IgD-negative memory B cell (primary cell): ENCODE data around the gene BEGAIN. TPM values are rescaled to one million over a fixed set of nuclear protein-coding genes. Genes with fewer than 3 reads are reported as not detected.
A peak's percentile ranks its signal among the peaks of the same experiment; 100 is the strongest.
"Not testable (repeated sequence)": the region's sequence is repeated elsewhere in the genome, so short reads cannot be mapped to it uniquely, and the experiment has no call there.

Source experiments
- H3K27ac Mint-ChIP-seq, 3 donors: one replicate each; pipeline ENCODE4 v1.8.0; 2020 to 2022; ENCODE audit warnings: mild to moderate bottlenecking in 3 of 3, mixed read lengths in 3 of 3, moderate library complexity in 1 of 3
- H3K27me3 Mint-ChIP-seq: one replicate; pipeline ENCODE4 v1.8.0; 2021; ENCODE audit warnings: mixed read lengths
- H3K36me3 Mint-ChIP-seq: one replicate; pipeline ENCODE4 v1.8.0; 2020; ENCODE audit warnings: mild to moderate bottlenecking, mixed read lengths
- H3K4me1 Mint-ChIP-seq, 3 donors: one replicate each; pipeline ENCODE4 v1.8.0; 2020 to 2022; ENCODE audit warnings: mixed read lengths in 3 of 3, mild to moderate bottlenecking in 1 of 3
- H3K4me3 Mint-ChIP-seq, 4 donors: one replicate each; pipeline ENCODE4 v1.8.0; 2020 to 2022; ENCODE audit warnings: mild to moderate bottlenecking in 4 of 4, mixed read lengths in 4 of 4, moderate library complexity in 3 of 4
- H3K9me3 Mint-ChIP-seq, 3 donors: one replicate each; pipeline ENCODE4 v1.8.0; 2020 to 2021; ENCODE audit warnings: mixed read lengths in 3 of 3, mild to moderate bottlenecking in 1 of 3
- polyA plus RNA-seq: library from polyadenylated mRNA; unstranded; fragments of 300-500 nt; fragmentation: Illumina TruSeq; gene quantifications from one replicate; pipeline ENCODE4 v1.2.3, GENCODE V29; 2021

Gene BEGAIN
- polyA plus RNA-seq, 1 donor from 2014 or later, result 0.91 TPM

- no peaks in the 10 kb centered on the region for H3K4me1 Mint-ChIP-seq
- H3K27me3 Mint-ChIP-seq, result no peaks in the 10 kb centered on the region
- no peak overlapping the region for H3K4me3 Mint-ChIP-seq
- H3K36me3 Mint-ChIP-seq, result peaks cover 6% of the 10 kb centered on the region
- peaks cover 0 to 4% (median 1%) of the 10 kb centered on the region in 3 donors for H3K9me3 Mint-ChIP-seq
- H3K27ac Mint-ChIP-seq, result no peak overlapping the region
Observed at GRCh38 chr14:100522616-100523099, 64.6 kb downstream of the BEGAIN start.

GRCh38 chr14:100506053-100506452 lies 81.2 kb downstream of the BEGAIN start:
- Mint-ChIP-seq H3K36me3 (peaks cover 12% of the 10 kb centered on the region), H3K9me3 (peaks cover 3 to 14% (median 5%) of the 10 kb centered on the region in 3 donors)
- H3K4me1 Mint-ChIP-seq, result not testable (repeated sequence)

GRCh38 chr14:100504372-100505078 lies 82.7 kb downstream of the BEGAIN start:
- no peaks in the 10 kb centered on the region for H3K27me3 Mint-ChIP-seq
- no peak overlapping the region for H3K4me3 Mint-ChIP-seq
- peaks cover 0 to 3% (median 2%) of the 10 kb centered on the region in 3 donors for H3K4me1 Mint-ChIP-seq
- H3K36me3 Mint-ChIP-seq, result peaks cover 15% of the 10 kb centered on the region
- H3K9me3 Mint-ChIP-seq, result peaks cover 3 to 14% (median 5%) of the 10 kb centered on the region in 3 donors
- no peak overlapping the region for H3K27ac Mint-ChIP-seq

More at GRCh38 chr14:100506053-100506452, 81.2 kb downstream of the BEGAIN start:
- H3K27ac Mint-ChIP-seq, H3K4me3 Mint-ChIP-seq, H3K27me3 Mint-ChIP-seq: not testable (repeated sequence)

- Mint-ChIP-seq H3K4me1 (peaks cover 0 to 3% (median 2%) of the 10 kb centered on the region in 3 donors), H3K9me3 (peaks cover 3 to 14% (median 5%) of the 10 kb centered on the region in 3 donors)
Observed at GRCh38 chr14:100503251-100503650, 84.0 kb downstream of the BEGAIN start.

GRCh38 chr14:100502622-100503220 lies 84.5 kb downstream of the BEGAIN start:
- H3K9me3 Mint-ChIP-seq, result peaks cover 3 to 14% (median 5%) of the 10 kb centered on the region in 3 donors
- H3K36me3 Mint-ChIP-seq, result peaks cover 15% of the 10 kb centered on the region

More at GRCh38 chr14:100503251-100503650, 84.0 kb downstream of the BEGAIN start:
- Mint-ChIP-seq H3K4me3 (no peak overlapping the region), H3K36me3 (peaks cover 15% of the 10 kb centered on the region), H3K27ac (no peak overlapping the region), H3K27me3 (no peaks in the 10 kb centered on the region)

GRCh38 chr14:100500128-100500527 lies 87.1 kb downstream of the BEGAIN start:
- Mint-ChIP-seq H3K9me3 (peaks cover 1 to 13% (median 2%) of the 10 kb centered on the region in 3 donors), H3K27ac (no peak overlapping the region), H3K4me1 (peaks cover 0 to 5% (median 2%) of the 10 kb centered on the region in 3 donors), H3K4me3 (no peak overlapping the region), H3K27me3 (no peaks in the 10 kb centered on the region), H3K36me3 (peaks cover 16% of the 10 kb centered on the region)

More at GRCh38 chr14:100502622-100503220, 84.5 kb downstream of the BEGAIN start:
- Mint-ChIP-seq H3K4me3 (no peak overlapping the region), H3K4me1 (peaks cover 0 to 5% (median 2%) of the 10 kb centered on the region in 3 donors), H3K27me3 (no peaks in the 10 kb centered on the region), H3K27ac (no peak overlapping the region)

GRCh38 chr14:100498068-100498467 lies 89.1 kb downstream of the BEGAIN start:
- Mint-ChIP-seq H3K4me1 (peaks cover 0 to 5% (median 2%) of the 10 kb centered on the region in 3 donors), H3K27ac (no peak overlapping the region), H3K4me3 (no peak overlapping the region), H3K9me3 (peaks cover 0 to 3% (median 2%) of the 10 kb centered on the region in 3 donors), H3K27me3 (no peaks in the 10 kb centered on the region), H3K36me3 (peaks cover 12% of the 10 kb centered on the region)

- no peak overlapping the region for H3K27ac Mint-ChIP-seq
- H3K9me3 Mint-ChIP-seq, result peaks cover 0 to 3% (median 2%) of the 10 kb centered on the region in 3 donors
- H3K4me1 Mint-ChIP-seq, result peaks cover 0 to 2% (median 0%) of the 10 kb centered on the region in 3 donors
- H3K27me3 Mint-ChIP-seq, result no peaks in the 10 kb centered on the region
- no peak overlapping the region for H3K4me3 Mint-ChIP-seq
- peaks cover 9% of the 10 kb centered on the region for H3K36me3 Mint-ChIP-seq
Observed at GRCh38 chr14:100495917-100496316, 91.3 kb downstream of the BEGAIN start.

- H3K27ac Mint-ChIP-seq, result no peak overlapping the region
- peaks cover 7% of the 10 kb centered on the region for H3K36me3 Mint-ChIP-seq
- no peaks in the 10 kb centered on the region for H3K27me3 Mint-ChIP-seq
- peaks cover 0 to 3% (median 2%) of the 10 kb centered on the region in 3 donors for H3K9me3 Mint-ChIP-seq
- H3K4me3 Mint-ChIP-seq, result no peak overlapping the region
- peaks cover 0 to 2% (median 0%) of the 10 kb centered on the region in 3 donors for H3K4me1 Mint-ChIP-seq
Observed at GRCh38 chr14:100494645-100495044, 92.6 kb downstream of the BEGAIN start.

GRCh38 chr14:100490252-100490651 lies 97.0 kb downstream of the BEGAIN start:
- Mint-ChIP-seq H3K36me3 (peaks cover 15% of the 10 kb centered on the region), H3K9me3 (peaks cover 0 to 2% (median 0%) of the 10 kb centered on the region in 3 donors), H3K27ac (no peak overlapping the region), H3K27me3 (no peaks in the 10 kb centered on the region), H3K4me3 (no peak overlapping the region), H3K4me1 (peaks cover 3 to 5% (median 5%) of the 10 kb centered on the region in 3 donors)

- Mint-ChIP-seq H3K4me1 (peaks cover 3 to 5% (median 5%) of the 10 kb centered on the region in 3 donors), H3K4me3 (no peak overlapping the region), H3K9me3 (peaks cover 0 to 2% (median 0%) of the 10 kb centered on the region in 3 donors), H3K27ac (peak overlapping the region in 1 of 3 donors; percentile 91), H3K27me3 (no peaks in the 10 kb centered on the region), H3K36me3 (peaks cover 29% of the 10 kb centered on the region)
Observed at GRCh38 chr14:100488057-100488456, 99.2 kb downstream of the BEGAIN start.

- no peak overlapping the region for H3K4me3 Mint-ChIP-seq
- H3K9me3 Mint-ChIP-seq, result peaks cover 0 to 2% (median 0%) of the 10 kb centered on the region in 3 donors
- H3K4me1 Mint-ChIP-seq, result peaks cover 3 to 5% (median 5%) of the 10 kb centered on the region in 3 donors
- H3K27me3 Mint-ChIP-seq, result no peaks in the 10 kb centered on the region
- H3K36me3 Mint-ChIP-seq, result peaks cover 29% of the 10 kb centered on the region
- no peak overlapping the region for H3K27ac Mint-ChIP-seq
Observed at GRCh38 chr14:100487304-100487703, 99.9 kb downstream of the BEGAIN start.
